H9 (cell line): Measurements from ENCODE around the gene TMEM82. TPM values are rescaled to one million over a fixed set of nuclear protein-coding genes. Genes with fewer than 3 reads are reported as not detected.

ENCODE experiments used
- DNase-seq: peaks from one replicate; pipeline ENCODE4 v3.0.0-alpha.2; 2017
- H2AFZ ChIP-seq: one replicate; pipeline ENCODE4 v1.6.1; 2013; ENCODE audit warnings: mild to moderate bottlenecking, low read length, control low read depth, moderate library complexity
- H2AK5ac ChIP-seq: 2 replicates; pipeline ENCODE4 v1.6.1; 2013; ENCODE audit warnings: low read length, control low read depth, mixed read lengths; ENCODE audit not compliant: insufficient read length
- H2BK120ac ChIP-seq: one replicate; pipeline ENCODE4 v1.6.1; 2013; ENCODE audit warnings: low read depth, mild to moderate bottlenecking, low read length, control low read depth, inconsistent platforms; ENCODE audit not compliant: poor library complexity, severe bottlenecking
- H2BK12ac ChIP-seq: 2 replicates; pipeline ENCODE4 v1.6.1; 2013; ENCODE audit warnings: low read length, control low read depth, mixed read lengths, low read depth; ENCODE audit not compliant: insufficient read length
- H2BK15ac ChIP-seq: 2 replicates; pipeline ENCODE4 v1.6.1; 2013; ENCODE audit warnings: low read depth, low read length, control low read depth
- H2BK20ac ChIP-seq: one replicate; pipeline ENCODE4 v1.6.1; 2013; ENCODE audit warnings: low read depth, mild to moderate bottlenecking, low read length, control low read depth, inconsistent platforms; ENCODE audit not compliant: poor library complexity, severe bottlenecking
- H2BK5ac ChIP-seq: 2 replicates; pipeline ENCODE4 v1.6.1; 2013; ENCODE audit warnings: low read length, control low read depth, mixed read lengths; ENCODE audit not compliant: insufficient read length
- H3K14ac ChIP-seq: 2 replicates; pipeline ENCODE4 v1.6.1; 2013; ENCODE audit warnings: low read length, control low read depth; ENCODE audit not compliant: insufficient read depth
- H3K18ac ChIP-seq: 2 replicates; pipeline ENCODE4 v1.6.1; 2013; ENCODE audit warnings: low read depth, mild to moderate bottlenecking, mixed read lengths, low read length, control low read depth; ENCODE audit not compliant: insufficient read length
- H3K23ac ChIP-seq: 2 replicates; pipeline ENCODE4 v1.6.1; 2013; ENCODE audit warnings: low read length, control low read depth, mixed read lengths, low read depth; ENCODE audit not compliant: insufficient read length
- H3K23me2 ChIP-seq: 2 replicates; pipeline ENCODE4 v1.6.1; 2013; ENCODE audit warnings: low read depth, mild to moderate bottlenecking, mixed read lengths, low read length, control low read depth; ENCODE audit not compliant: insufficient read length, poor library complexity, severe bottlenecking
- H3K27ac ChIP-seq: 2 replicates; pipeline ENCODE4 v1.5.1; 2013; ENCODE audit warnings: low read length, control low read depth, mixed read lengths, low read depth; ENCODE audit not compliant: insufficient read length
- H3K27me3 ChIP-seq: 2 replicates; pipeline ENCODE4 v1.6.1; 2013; ENCODE audit warnings: low read length, control low read depth, inconsistent platforms; ENCODE audit not compliant: insufficient read depth
- H3K4ac ChIP-seq: 2 replicates; pipeline ENCODE4 v1.6.1; 2013; ENCODE audit warnings: low read depth, mild to moderate bottlenecking, control low read depth, inconsistent platforms, low read length, moderate library complexity
- H3K4me1 ChIP-seq: 2 replicates; pipeline ENCODE4 v1.6.1; 2013; ENCODE audit warnings: low read length, control low read depth, inconsistent platforms; ENCODE audit not compliant: insufficient read depth
- H3K4me2 ChIP-seq: 2 replicates; pipeline ENCODE4 v1.6.1; 2013; ENCODE audit warnings: low read length, control low read depth, mixed read lengths; ENCODE audit not compliant: insufficient read length, insufficient read depth
- H3K56ac ChIP-seq: 2 replicates; pipeline ENCODE4 v1.6.1; 2013; ENCODE audit warnings: low read depth, mild to moderate bottlenecking, mixed read lengths, low read length, control low read depth; ENCODE audit not compliant: insufficient read length
- H3K79me1 ChIP-seq: 2 replicates; pipeline ENCODE4 v1.6.1; 2013; ENCODE audit warnings: low read depth, mild to moderate bottlenecking, moderate library complexity, low read length, control low read depth, inconsistent platforms; ENCODE audit not compliant: insufficient read depth, poor library complexity, severe bottlenecking
- H3K79me2 ChIP-seq: 2 replicates; pipeline ENCODE4 v1.6.1; 2013; ENCODE audit warnings: low read length, control low read depth, inconsistent platforms; ENCODE audit not compliant: insufficient read depth
- H3K9ac ChIP-seq: 2 replicates; pipeline ENCODE4 v1.6.1; 2013; ENCODE audit warnings: low read length, control low read depth, mixed read lengths; ENCODE audit not compliant: insufficient read length; ENCODE audit errors: extremely low read depth
- H3K9me3 ChIP-seq: one replicate; pipeline ENCODE4 v1.6.1; 2013; ENCODE audit warnings: low read depth, low read length, inconsistent platforms; ENCODE audit not compliant: control insufficient read depth
- H3T11ph ChIP-seq: one replicate; pipeline ENCODE4 v1.6.1; 2013; ENCODE audit warnings: mild to moderate bottlenecking, low read length, control low read depth, inconsistent platforms
- H4K20me1 ChIP-seq: one replicate; pipeline ENCODE4 v1.6.1; 2013; ENCODE audit not compliant: control insufficient read depth, insufficient read length, insufficient read depth
- H4K5ac ChIP-seq: 2 replicates; pipeline ENCODE4 v1.6.1; 2013; ENCODE audit warnings: low read depth, mild to moderate bottlenecking, mixed read lengths, low read length, control low read depth; ENCODE audit not compliant: insufficient read length
- H4K8ac ChIP-seq: replicated peaks from 2 replicates; pipeline ENCODE4 v1.6.1; 2013; ENCODE audit warnings: low read length, control low read depth, mixed read lengths, low read depth; ENCODE audit not compliant: insufficient read length
- H4K91ac ChIP-seq: 2 replicates; pipeline ENCODE4 v1.6.1; 2013; ENCODE audit warnings: low read depth, mild to moderate bottlenecking, moderate library complexity, mixed read lengths, low read length, control low read depth; ENCODE audit not compliant: insufficient read length
- H3K27ac Mint-ChIP-seq, 3 experiments: 2 replicates in 2 of 3; 3 replicates in 1 of 3; pipeline ENCODE4 v1.8.0; 2020 to 2021; ENCODE audit warnings: mixed read lengths in 3 of 3, mild to moderate bottlenecking in 1 of 3, moderate library complexity in 1 of 3
- H3K27me3 Mint-ChIP-seq: 2 replicates; pipeline ENCODE4 v1.8.0; 2021; ENCODE audit warnings: low read depth, mild to moderate bottlenecking, moderate library complexity, mixed read lengths
- H3K36me3 Mint-ChIP-seq, 3 experiments: 2 replicates in 2 of 3; 3 replicates in 1 of 3; pipeline ENCODE4 v1.8.0; 2020 to 2021; ENCODE audit warnings: low read depth in 3 of 3, mixed read lengths in 3 of 3; ENCODE audit not compliant: insufficient read depth in 1 of 3
- H3K4me1 Mint-ChIP-seq, 2 experiments: 2 replicates each; pipeline ENCODE4 v1.8.0; 2020; ENCODE audit warnings: mixed read lengths in 2 of 2
- H3K4me3 Mint-ChIP-seq, 2 experiments: 2 replicates in 1 of 2; 3 replicates in 1 of 2; pipeline ENCODE4 v1.8.0; 2020 to 2021; ENCODE audit warnings: mild to moderate bottlenecking in 2 of 2, mixed read lengths in 2 of 2, moderate library complexity in 1 of 2
- H3K9me3 Mint-ChIP-seq, 2 experiments: 2 replicates in 1 of 2; 3 replicates in 1 of 2; pipeline ENCODE4 v1.8.0; 2020; ENCODE audit warnings: mild to moderate bottlenecking in 2 of 2, mixed read lengths in 2 of 2, moderate library complexity in 1 of 2
- CTCF ChIP-seq: fragments of 200-600 bp; sonication (generic); conservative IDR thresholded peaks from 3 replicates; pipeline ENCODE4 v1.8.0; 2021; ENCODE audit warnings: antibody characterized with exemption, mild to moderate bottlenecking
- WGBS: extraction: QIAGEN DNeasy Blood & Tissue Kit; methylation state at CpG from one replicate; pipeline ENCODE4 v1.1.7; 2013; ENCODE audit warnings: missing lambda C conversion rate, low lambda C conversion rate, mixed read lengths; ENCODE audit not compliant: insufficient read length; ENCODE audit errors: extremely low coverage; 5-methylcytosine and 5-hydroxymethylcytosine counted together
- total RNA-seq: library from RNA; stranded (reverse); gene quantifications from 2 replicates; pipeline ENCODE4 v1.2.1, GENCODE V29; 2021

TMEM82 gene
- total RNA-seq, 1 experiment from 2014 or later: 1.4 TPM

DNA sequence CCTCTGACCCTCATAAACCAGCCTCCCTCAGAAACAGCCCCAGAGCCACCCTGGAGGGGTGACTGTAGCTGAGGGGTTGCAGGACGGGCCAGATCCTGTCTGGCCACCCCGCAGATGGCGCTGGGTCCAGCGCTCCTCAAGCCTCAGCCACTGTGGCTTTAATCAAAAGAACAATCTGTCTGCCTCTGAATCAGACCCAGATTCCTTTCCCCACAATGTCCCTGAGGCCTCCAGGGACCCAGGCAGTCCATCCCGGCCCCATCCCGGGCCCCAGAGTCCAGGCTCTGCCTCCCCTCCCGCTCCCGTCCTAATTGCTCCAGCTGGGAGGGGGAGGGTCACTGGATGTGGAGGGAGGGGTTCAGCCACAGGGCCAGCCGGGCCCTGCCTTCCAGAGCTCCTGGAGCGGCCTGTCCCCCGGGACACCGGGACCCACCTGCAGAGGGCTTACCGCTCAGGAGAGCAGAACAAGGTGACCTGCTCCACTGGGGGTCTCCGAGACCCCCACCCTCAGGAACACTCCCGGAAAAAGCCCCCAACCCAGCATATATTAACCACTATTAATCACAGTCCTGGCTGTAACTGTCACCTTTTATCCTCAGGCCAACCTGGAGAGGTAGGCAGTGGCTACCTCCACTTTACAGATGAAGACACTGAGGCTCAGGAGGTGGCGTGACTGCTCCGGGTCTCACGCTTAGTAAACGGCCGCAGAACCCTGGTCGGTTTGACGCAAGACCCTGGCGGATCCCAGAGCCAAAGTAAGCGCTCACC, 15.5 kb downstream of the TMEM82 start:
- Histone ChIP-seq H4K8ac (no peak overlapping the region), H3K79me2 (peaks cover 20% of the 10 kb centered on the region; the same call in 1 of the 2 replicates), H3K23ac (no peak overlapping the region), H3K9ac (peak overlapping the region; percentile 25), H2BK15ac (no peak overlapping the region), H4K20me1 (no peaks in the 10 kb centered on the region), H2BK5ac (no peak overlapping the region), H3K18ac (peak overlapping the region; percentile 55), H2BK120ac (no peak overlapping the region), H3K4ac (no peak overlapping the region; the same call in 1 of the 2 replicates), H2BK12ac (no peak overlapping the region), H2AK5ac (no peak overlapping the region), H2AFZ (no peak overlapping the region), H3K14ac (peak overlapping the region; percentile 85), H4K5ac (no peak overlapping the region), H3K27me3 (no peaks in the 10 kb centered on the region), H2BK20ac (no peak overlapping the region), H3K4me1 (peaks cover 18% of the 10 kb centered on the region; the same call in 1 of the 2 replicates), H4K91ac (no peak overlapping the region), H3K4me2 (peak overlapping the region; percentile 81), H3K9me3 (no peaks in the 10 kb centered on the region), H3K56ac (no peak overlapping the region), H3T11ph (no peak overlapping the region), H3K27ac (no peak overlapping the region), H3K23me2 (peaks cover 14% of the 10 kb centered on the region), H3K79me1 (no peaks in the 10 kb centered on the region)
- peaks cover 4 to 10% (median 10%) of the 10 kb centered on the region in 3 experiments; a peak in 6 of 7 replicates for H3K36me3 Mint-ChIP-seq
- H3K9me3 Mint-ChIP-seq: no peaks in the 10 kb centered on the region
- peak overlapping the region; percentile 73 to 88 for H3K4me3 Mint-ChIP-seq
- TF ChIP-seq CTCF: no peak; the same call in 2 of the 3 replicates
- peak overlapping the region in 2 of 3 experiments; percentile 82 to 97; a peak in 4 of 7 replicates for H3K27ac Mint-ChIP-seq
- WGBS: no CpG with 5 or more reads among the region's 24 CpGs
- peak; percentile 70 for DNase-seq
- H3K4me1 Mint-ChIP-seq: peaks cover 40 to 49% of the 10 kb centered on the region in 2 experiments
- H3K27me3 Mint-ChIP-seq: peaks cover 21% of the 10 kb centered on the region
